ENCODE measurements around the gene HLA-DMA.

HLA-DMA gene

DNA sequence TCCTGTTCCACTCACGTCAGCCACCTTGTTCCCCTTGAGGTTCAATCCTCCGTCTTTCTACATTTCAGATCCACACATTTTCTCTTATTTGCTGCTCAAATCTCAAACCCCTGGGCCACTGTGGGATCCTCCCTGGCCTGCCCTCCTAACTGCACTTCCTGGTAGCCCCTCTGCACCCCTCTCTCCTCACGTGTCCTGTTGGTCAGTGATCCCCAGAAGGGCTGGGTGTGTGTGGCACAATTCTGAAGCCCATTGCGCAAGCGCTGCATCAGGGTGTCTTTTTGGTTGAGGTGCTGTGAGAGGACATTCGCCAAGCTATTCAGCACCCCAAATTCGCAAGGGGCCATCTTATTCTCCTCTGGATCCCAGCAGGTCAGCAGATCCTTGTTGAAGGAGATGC, 14.4 kb downstream of the HLA-DMA start:
- no peak for TF ChIP-seq ZNF274 (IDR thresholded peaks at IDR 0.05; ENCODE audit: low read depth, low read length)
- H3K4me3 ChIP-seq (ENCODE audit: low read length): no peak overlapping the region; the same call in 1 of the 2 replicates

DNA sequence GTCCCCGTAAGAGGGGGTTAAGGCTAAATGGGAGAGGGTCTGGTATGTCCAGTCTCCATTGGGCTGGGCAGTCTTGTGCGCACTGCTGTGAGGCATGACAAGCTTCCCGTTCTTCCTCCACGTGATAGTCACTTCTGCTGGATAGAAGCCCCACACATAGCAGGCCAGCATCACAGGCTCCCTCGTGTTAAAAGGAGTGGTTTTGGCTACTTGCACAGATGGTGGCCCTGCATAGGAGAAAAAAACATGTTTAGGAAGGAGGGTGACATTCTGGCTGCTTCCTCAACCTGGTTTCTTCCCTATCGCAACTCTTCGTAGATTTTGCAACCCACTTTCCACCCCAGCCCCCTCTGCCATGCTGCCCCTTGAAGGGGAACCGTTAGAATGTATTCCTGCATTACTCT, 15.7 kb downstream of the HLA-DMA start:
- TF ChIP-seq ZNF274 (IDR thresholded peaks at IDR 0.05; ENCODE audit: low read depth, low read length): no peak
- no peak overlapping the region for H3K4me3 ChIP-seq (ENCODE audit: low read length)

GRCh38 chr6:32936239-32937152, 16.4 kb downstream of the HLA-DMA start:
- TF ChIP-seq ZNF274 (IDR thresholded peaks at IDR 0.05; ENCODE audit: low read depth, low read length): no peak

GRCh38 chr6:32935551-32936238, 17.2 kb downstream of the HLA-DMA start:
- no peak for TF ChIP-seq ZNF274 (IDR thresholded peaks at IDR 0.05; ENCODE audit: low read depth, low read length)
- no peak overlapping the region for H3K4me3 ChIP-seq (ENCODE audit: low read length)

More at GRCh38 chr6:32936239-32937152, 16.4 kb downstream of the HLA-DMA start:
- H3K4me3 ChIP-seq (ENCODE audit: low read length): no peak overlapping the region

GRCh38 chr6:32933661-32934085, 19.2 kb downstream of the HLA-DMA start:
- TF ChIP-seq ZNF274 (IDR thresholded peaks at IDR 0.05; ENCODE audit: low read depth, low read length): no peak

DNA sequence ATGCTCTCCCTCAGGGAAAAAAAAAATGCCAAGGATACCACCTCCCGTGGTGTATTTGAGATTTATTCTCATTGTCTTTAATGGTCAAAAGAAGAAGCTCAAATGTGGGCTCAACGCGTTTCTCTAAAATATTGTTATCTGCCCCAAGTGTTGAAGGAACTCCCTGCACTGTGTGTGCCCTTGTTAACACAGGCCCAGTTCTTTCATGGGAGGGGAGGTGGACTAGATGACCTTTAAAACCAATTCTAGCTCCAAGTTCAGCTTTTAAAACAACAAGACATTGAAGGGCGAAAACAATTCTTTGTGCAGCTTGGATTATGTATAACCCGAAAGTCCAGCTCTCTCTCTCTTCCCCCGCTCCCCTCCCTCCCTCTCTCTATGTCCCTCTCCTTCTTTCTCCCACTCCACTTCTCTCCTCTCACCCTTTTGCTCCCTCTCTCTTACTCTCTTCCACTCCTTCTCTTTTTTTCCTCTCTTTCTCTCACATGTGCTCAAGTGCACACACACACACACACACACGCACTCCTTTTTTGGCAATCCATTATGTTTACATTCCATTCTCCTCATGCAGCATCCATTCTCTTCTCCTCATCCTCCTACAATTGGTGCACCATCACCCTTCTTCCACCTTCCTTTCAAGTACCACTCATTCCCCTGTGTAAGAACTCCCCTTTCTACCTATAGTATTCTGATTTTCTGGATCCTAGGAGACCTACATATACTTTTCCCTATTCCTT, 20.6 kb downstream of the HLA-DMA start:
- no peak overlapping the region for H3K4me3 ChIP-seq (ENCODE audit: low read length)
- TF ChIP-seq ZNF274 (IDR thresholded peaks at IDR 0.05; ENCODE audit: low read depth, low read length): no peak

More at GRCh38 chr6:32933661-32934085, 19.2 kb downstream of the HLA-DMA start:
- no peak overlapping the region for H3K4me3 ChIP-seq (ENCODE audit: low read length)

GRCh38 chr6:32931211-32931610, 21.7 kb downstream of the HLA-DMA start:
- no peak overlapping the region for H3K4me3 ChIP-seq (ENCODE audit: low read length)
- no peak for TF ChIP-seq ZNF274 (IDR thresholded peaks at IDR 0.05; ENCODE audit: low read depth, low read length)

DNA sequence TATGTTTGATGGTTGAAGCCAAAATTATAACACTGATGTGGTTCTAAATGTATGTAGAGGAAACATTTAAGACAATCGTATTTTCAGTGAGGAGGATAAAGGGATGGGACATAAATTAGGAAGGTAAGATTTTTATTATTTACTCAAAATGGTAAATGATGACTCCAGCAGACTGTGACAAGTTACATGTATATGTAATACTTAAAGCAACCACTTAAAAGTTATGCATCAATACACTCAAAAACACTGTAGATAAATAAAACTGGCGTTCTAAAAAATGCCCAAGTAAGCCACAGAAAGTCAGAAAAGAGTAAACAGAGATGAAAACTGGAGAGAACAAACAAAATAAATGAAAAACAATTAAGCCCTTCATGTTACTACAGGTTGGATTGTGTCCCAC, 30.8 kb downstream of the HLA-DMA start:
- no peak overlapping the region for H3K4me3 ChIP-seq (ENCODE audit: low read length)
- no peak for TF ChIP-seq ZNF274 (IDR thresholded peaks at IDR 0.05; ENCODE audit: low read depth, low read length)

GRCh38 chr6:32920715-32921114, 32.2 kb downstream of the HLA-DMA start:
- no peak overlapping the region for H3K4me3 ChIP-seq (ENCODE audit: low read length)
- TF ChIP-seq ZNF274 (IDR thresholded peaks at IDR 0.05; ENCODE audit: low read depth, low read length): no peak

DNA sequence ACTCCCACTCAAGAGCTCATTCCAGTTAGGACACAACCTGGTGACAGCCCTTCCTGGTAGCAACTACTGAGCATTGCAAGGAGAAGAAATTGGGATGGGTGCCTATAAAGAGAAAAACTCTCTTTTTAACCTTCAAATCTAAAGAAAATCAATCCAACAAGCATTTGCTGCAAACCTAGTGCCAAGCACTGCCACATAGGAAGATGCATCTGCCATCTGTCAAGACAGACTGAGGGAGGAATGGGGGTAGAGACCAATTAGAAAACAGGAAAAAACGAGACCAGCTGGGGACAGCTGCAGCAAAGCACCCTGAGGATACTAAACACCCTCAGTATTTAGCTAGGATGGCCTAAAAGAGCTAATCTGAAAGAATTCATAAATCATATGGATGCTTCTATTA, 39.9 kb downstream of the HLA-DMA start:
- no peak overlapping the region for H3K4me3 ChIP-seq (ENCODE audit: low read length)
- TF ChIP-seq ZNF274 (IDR thresholded peaks at IDR 0.05; ENCODE audit: low read depth, low read length): no peak

GRCh38 chr6:32908897-32909296, 44.0 kb downstream of the HLA-DMA start:
- no peak overlapping the region for H3K4me3 ChIP-seq (ENCODE audit: low read length)
- no peak for TF ChIP-seq ZNF274 (IDR thresholded peaks at IDR 0.05; ENCODE audit: low read depth, low read length)

GRCh38 chr6:32906539-32906938, 46.4 kb downstream of the HLA-DMA start:
- H3K4me3 ChIP-seq (ENCODE audit: low read length): no peak overlapping the region
- no peak for TF ChIP-seq ZNF274 (IDR thresholded peaks at IDR 0.05; ENCODE audit: low read depth, low read length)

- no peak for TF ChIP-seq ZNF274 (IDR thresholded peaks at IDR 0.05; ENCODE audit: low read depth, low read length)
These were observed 47.8 kb downstream of the HLA-DMA start for GRCh38 chr6:32905078-32905477.

DNA sequence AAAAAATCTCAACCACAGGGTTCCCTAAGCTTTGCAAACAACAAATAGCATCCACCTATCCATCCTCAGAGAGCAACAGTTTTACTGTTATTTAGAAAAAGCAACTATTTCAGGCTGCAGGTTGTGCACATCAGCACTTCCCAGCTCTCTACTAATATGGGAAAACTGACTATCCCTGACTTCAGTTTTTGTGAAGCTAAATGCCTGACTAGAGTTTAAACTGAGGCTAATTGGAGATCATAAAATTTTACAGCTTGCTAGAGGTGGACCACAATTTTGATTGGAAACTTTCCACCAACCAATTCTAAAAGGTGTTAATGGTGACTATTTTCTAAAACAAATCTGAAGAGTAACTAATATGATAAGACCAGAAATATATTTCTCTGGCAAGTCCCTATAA, 48.9 kb downstream of the HLA-DMA start:
- TF ChIP-seq ZNF274 (IDR thresholded peaks at IDR 0.05; ENCODE audit: low read depth, low read length): no peak
- H3K4me3 ChIP-seq (ENCODE audit: low read length): no peak overlapping the region

More at GRCh38 chr6:32905078-32905477, 47.8 kb downstream of the HLA-DMA start:
- no peak overlapping the region for H3K4me3 ChIP-seq (ENCODE audit: low read length)
